Suprapubic skin (tissue), 4 donors: ENCODE measurements around the gene NSG2. TPM values are rescaled to one million over a fixed set of nuclear protein-coding genes. Genes with fewer than 3 reads are reported as not detected.

Source experiments
- DNase-seq, 2 donors: peaks; one replicate each; pipeline ENCODE4 v3.0.0-alpha.2; 2019; ENCODE audit warnings: low spot score in 2 of 2
- H3K27ac ChIP-seq: fragments of 200-600 bp; sonication (generic); one replicate; pipeline ENCODE4 v1.5.1; 2019
- H3K27me3 ChIP-seq: fragments of 200-600 bp; sonication (generic); one replicate; pipeline ENCODE4 v1.5.1; 2019
- H3K36me3 ChIP-seq: fragments of 200-600 bp; sonication (generic); one replicate; pipeline ENCODE4 v1.5.1; 2019
- H3K4me1 ChIP-seq: fragments of 200-600 bp; sonication (generic); one replicate; pipeline ENCODE4 v1.5.1; 2019
- H3K4me3 ChIP-seq: fragments of 200-600 bp; sonication (generic); one replicate; pipeline ENCODE4 v1.5.1; 2019; ENCODE audit warnings: mild to moderate bottlenecking
- H3K9me3 ChIP-seq: fragments of 200-600 bp; sonication (generic); one replicate; pipeline ENCODE4 v1.5.1; 2019
- EP300 ChIP-seq: sonication (generic); formaldehyde crosslinking; IDR thresholded peaks from one replicate; pipeline ENCODE4 v1.6.1; 2017; ENCODE audit warnings: antibody characterized with exemption
- POLR2A ChIP-seq, 2 donors: fragments of 450-650 bp; IDR thresholded peaks; one replicate each; pipeline ENCODE4 v1.6.1; 2017; ENCODE audit warnings: antibody characterized with exemption in 2 of 2, mild to moderate bottlenecking in 2 of 2, moderate library complexity in 2 of 2
- POLR2AphosphoS5 ChIP-seq, 3 donors: sonication (generic); formaldehyde crosslinking; IDR thresholded peaks; one replicate each; pipeline ENCODE4 v1.6.1; 2017; ENCODE audit warnings: antibody characterized with exemption in 3 of 3
- WGBS: methylation state at CpG from one replicate; pipeline ENCODE4 v1.1.5; 2018; 5-methylcytosine and 5-hydroxymethylcytosine counted together
- total RNA-seq, 4 donors: library from RNA; depleted of rRNA; stranded (reverse); fragments of >200 nt; gene quantifications; one replicate each; pipeline ENCODE4 v1.1.0, GENCODE V29; 2016
- TF ChIP-seq, protein P1 (sequence below), 2 donors: fragments of 200-600 bp in 1 of 2; fragments of 450-650 bp in 1 of 2; sonication (generic) in 1 of 2; IDR thresholded peaks; one replicate each; pipeline ENCODE4 v1.5.1; 2016 to 2019; ENCODE audit warnings: antibody characterized with exemption in 2 of 2, mild to moderate bottlenecking in 1 of 2, moderate library complexity in 1 of 2

NSG2 gene
- total RNA-seq, 4 donors from 2014 or later: not detected

DNA sequence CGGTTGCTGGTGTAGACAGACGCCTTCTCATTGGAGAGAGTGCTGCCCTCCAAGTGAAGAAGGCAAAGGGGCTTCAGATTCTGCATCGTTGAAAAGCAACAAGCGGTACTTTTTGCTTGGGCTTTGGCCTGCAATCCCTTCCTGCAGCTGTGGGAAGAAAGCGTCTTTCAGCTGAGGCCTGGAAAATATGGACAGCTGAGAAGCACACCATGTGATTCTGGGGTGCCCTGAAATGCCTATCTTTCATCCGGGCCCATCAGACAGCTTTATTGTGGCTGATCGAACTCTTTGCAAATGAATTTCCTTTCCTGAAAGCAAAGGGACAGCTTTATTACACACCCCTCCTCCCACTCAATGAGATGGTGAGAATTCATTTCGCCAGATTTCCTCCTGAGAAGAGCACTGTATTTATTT lies 74.0 kb downstream of the NSG2 start:
- WGBS: 66% methylated on average over 8 of the region's 8 CpGs
- no peak overlapping the region for H3K27ac ChIP-seq
- no peak overlapping the region for H3K4me3 ChIP-seq
- no peaks in the 10 kb centered on the region for H3K4me1 ChIP-seq
- DNase-seq: no peak
- TF ChIP-seq, protein P1, sequence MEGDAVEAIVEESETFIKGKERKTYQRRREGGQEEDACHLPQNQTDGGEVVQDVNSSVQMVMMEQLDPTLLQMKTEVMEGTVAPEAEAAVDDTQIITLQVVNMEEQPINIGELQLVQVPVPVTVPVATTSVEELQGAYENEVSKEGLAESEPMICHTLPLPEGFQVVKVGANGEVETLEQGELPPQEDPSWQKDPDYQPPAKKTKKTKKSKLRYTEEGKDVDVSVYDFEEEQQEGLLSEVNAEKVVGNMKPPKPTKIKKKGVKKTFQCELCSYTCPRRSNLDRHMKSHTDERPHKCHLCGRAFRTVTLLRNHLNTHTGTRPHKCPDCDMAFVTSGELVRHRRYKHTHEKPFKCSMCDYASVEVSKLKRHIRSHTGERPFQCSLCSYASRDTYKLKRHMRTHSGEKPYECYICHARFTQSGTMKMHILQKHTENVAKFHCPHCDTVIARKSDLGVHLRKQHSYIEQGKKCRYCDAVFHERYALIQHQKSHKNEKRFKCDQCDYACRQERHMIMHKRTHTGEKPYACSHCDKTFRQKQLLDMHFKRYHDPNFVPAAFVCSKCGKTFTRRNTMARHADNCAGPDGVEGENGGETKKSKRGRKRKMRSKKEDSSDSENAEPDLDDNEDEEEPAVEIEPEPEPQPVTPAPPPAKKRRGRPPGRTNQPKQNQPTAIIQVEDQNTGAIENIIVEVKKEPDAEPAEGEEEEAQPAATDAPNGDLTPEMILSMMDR (IDR thresholded peaks at IDR 0.05): no peak
- TF ChIP-seq EP300 (no peak), POLR2A (IDR thresholded peaks at IDR 0.05) (no peak), POLR2AphosphoS5 (IDR thresholded peaks at IDR 0.05) (no peak)
- H3K27me3 ChIP-seq: peaks cover 4% of the 10 kb centered on the region
- H3K9me3 ChIP-seq: no peaks in the 10 kb centered on the region
- no peaks in the 10 kb centered on the region for H3K36me3 ChIP-seq

GRCh38 chr5:174120401-174121005 lies 75.0 kb downstream of the NSG2 start:
- 45% methylated on average over 1 of the region's 1 CpG for WGBS
- no peak for DNase-seq
- no peak overlapping the region for H3K4me3 ChIP-seq

GRCh38 chr5:174134545-174134944 lies 89.0 kb downstream of the NSG2 start:
- WGBS: 92% methylated on average over 1 of the region's 1 CpG
- Histone ChIP-seq H3K27ac (no peak overlapping the region), H3K4me1 (no peaks in the 10 kb centered on the region), H3K4me3 (no peak overlapping the region), H3K9me3 (no peaks in the 10 kb centered on the region), H3K27me3 (no peaks in the 10 kb centered on the region), H3K36me3 (no peaks in the 10 kb centered on the region)
- TF ChIP-seq EP300 (no peak), POLR2AphosphoS5 (IDR thresholded peaks at IDR 0.05) (no peak), POLR2A (IDR thresholded peaks at IDR 0.05) (no peak)
- TF ChIP-seq, protein P1 (IDR thresholded peaks at IDR 0.05): no peak
- DNase-seq: no peak

More at GRCh38 chr5:174120401-174121005, 75.0 kb downstream of the NSG2 start:
- Histone ChIP-seq H3K27me3 (no peaks in the 10 kb centered on the region), H3K4me1 (no peaks in the 10 kb centered on the region), H3K36me3 (no peaks in the 10 kb centered on the region), H3K27ac (no peak overlapping the region), H3K9me3 (peaks cover 4% of the 10 kb centered on the region)
- TF ChIP-seq POLR2AphosphoS5 (IDR thresholded peaks at IDR 0.05): no peak
- TF ChIP-seq, protein P1 (IDR thresholded peaks at IDR 0.05): no peak

DNA sequence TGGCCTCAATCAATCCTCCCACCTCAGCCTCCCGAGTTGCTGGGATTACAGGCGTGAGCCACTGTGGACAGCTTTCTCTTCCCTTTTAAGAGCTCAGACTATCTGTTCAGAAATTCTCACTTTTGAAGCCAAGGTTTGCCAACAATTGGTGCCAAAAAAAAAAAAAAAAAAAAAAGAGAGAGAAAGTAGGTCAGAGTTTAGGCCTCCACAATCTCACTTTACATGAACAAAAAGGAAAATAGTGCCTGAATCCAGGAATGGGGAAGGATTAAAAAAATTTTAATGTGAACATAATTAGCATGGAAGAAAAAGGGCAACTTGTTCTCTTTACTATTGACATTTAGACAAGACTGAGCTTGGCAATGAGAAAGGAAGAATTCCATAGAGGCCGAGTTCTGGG lies 94.1 kb downstream of the NSG2 start:
- 26% methylated on average over 3 of the region's 3 CpGs for WGBS
- H3K9me3 ChIP-seq: no peaks in the 10 kb centered on the region
- H3K27me3 ChIP-seq: no peaks in the 10 kb centered on the region

DNA sequence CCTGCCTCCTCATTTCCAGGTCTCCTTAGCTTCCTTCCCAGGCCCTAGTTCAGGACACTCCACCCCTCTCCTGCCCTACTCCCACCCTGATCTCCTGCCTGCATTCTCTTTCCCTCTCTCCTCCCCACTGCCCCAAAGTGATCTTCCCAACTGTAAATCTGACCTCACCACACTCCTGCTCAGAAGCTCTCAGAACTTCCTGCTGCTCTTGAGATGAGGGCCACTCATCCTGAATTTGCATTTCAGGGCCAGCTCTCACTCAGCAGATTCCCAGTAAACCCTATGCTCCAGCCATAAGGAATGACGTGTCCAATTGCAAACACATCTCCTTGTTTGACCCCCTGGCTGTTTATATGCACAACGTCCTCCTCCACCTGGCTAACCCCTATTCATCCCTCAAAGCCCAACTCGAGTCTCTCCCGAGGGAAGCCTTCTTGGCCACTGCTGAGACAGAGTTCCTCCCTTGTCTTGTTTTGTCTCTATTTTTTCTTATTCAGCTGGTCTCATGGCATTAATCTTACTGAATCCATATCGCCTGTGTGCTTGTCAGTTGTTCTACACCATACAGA lies 95.0 kb downstream of the NSG2 start:
- H3K4me3 ChIP-seq: no peak overlapping the region
- H3K4me1 ChIP-seq: no peaks in the 10 kb centered on the region
- no peaks in the 10 kb centered on the region for H3K36me3 ChIP-seq
- 68% methylated on average over 4 of the region's 5 CpGs for WGBS
- no peak for DNase-seq
- H3K27ac ChIP-seq: no peak overlapping the region
- no peak for TF ChIP-seq EP300
- TF ChIP-seq, protein P1 (IDR thresholded peaks at IDR 0.05): no peak
- no peak for TF ChIP-seq POLR2A (IDR thresholded peaks at IDR 0.05)
- no peak for TF ChIP-seq POLR2AphosphoS5 (IDR thresholded peaks at IDR 0.05)
- H3K9me3 ChIP-seq: no peaks in the 10 kb centered on the region
- H3K27me3 ChIP-seq: no peaks in the 10 kb centered on the region

More for the DNA sequence above, 94.1 kb downstream of the NSG2 start:
- DNase-seq: no peak
- Histone ChIP-seq H3K36me3 (no peaks in the 10 kb centered on the region), H3K4me3 (no peak overlapping the region), H3K27ac (no peak overlapping the region), H3K4me1 (no peaks in the 10 kb centered on the region)
- TF ChIP-seq, protein P1 (IDR thresholded peaks at IDR 0.05): no peak
- TF ChIP-seq POLR2AphosphoS5 (IDR thresholded peaks at IDR 0.05) (no peak), POLR2A (IDR thresholded peaks at IDR 0.05) (no peak), EP300 (no peak)
